ENCODE data around the gene SCUBE3.

The SCUBE3 gene

GRCh38 chr6:35282472-35282871 is 68.7 kb downstream of the SCUBE3 start:
- TF ChIP-seq EZH2 (IDR thresholded peaks at IDR 0.05; ENCODE audit: borderline replicate concordance, low read depth, low read length, severe bottlenecking) (no peak), CTCF (IDR thresholded peaks at IDR 0.05; ENCODE audit: borderline replicate concordance, extremely low read depth, low read length, poor library complexity, severe bottlenecking) (no peak)
- Histone ChIP-seq H3K79me2 (ENCODE audit: insufficient read depth, low read length) (no peaks in the 10 kb centered on the region), H2AFZ (ENCODE audit: low read depth, low read length) (no peak overlapping the region), H3K4me3 (ENCODE audit: low read depth in 1 of 2, low read length in 2 of 2) (no peak overlapping the region), H3K27me3 (ENCODE audit: insufficient read depth, low read length, poor library complexity) (no peaks in the 10 kb centered on the region), H3K9ac (ENCODE audit: low read depth, low read length) (no peak overlapping the region), H3K27ac (ENCODE audit: low read length) (no peak overlapping the region), H3K36me3 (ENCODE audit: insufficient read depth, low read length) (peaks cover 57% of the 10 kb centered on the region), H4K20me1 (ENCODE audit: insufficient read depth, low read length) (peaks cover 10% of the 10 kb centered on the region; the same call in 1 of the 2 replicates), H3K9me3 (ENCODE audit: insufficient read depth, low read length, severe bottlenecking) (no peaks in the 10 kb centered on the region), H3K4me2 (ENCODE audit: insufficient read depth, low read length) (no peak overlapping the region), H3K4me1 (ENCODE audit: insufficient read depth, low read length) (no peaks in the 10 kb centered on the region)
- ATAC-seq (ENCODE audit: insufficient read depth, low read depth), result no peak
- DNase-seq, result no peak

GRCh38 chr6:35283361-35283760 is 69.6 kb downstream of the SCUBE3 start:
- peaks cover 65% of the 10 kb centered on the region for H3K36me3 ChIP-seq (ENCODE audit: insufficient read depth, low read length)
- no peaks in the 10 kb centered on the region for H3K4me1 ChIP-seq (ENCODE audit: insufficient read depth, low read length)

GRCh38 chr6:35287671-35288396 is 74.1 kb downstream of the SCUBE3 start:
- Histone ChIP-seq H3K27ac (ENCODE audit: low read length) (no peak overlapping the region), H3K9ac (ENCODE audit: low read depth, low read length) (no peak overlapping the region)
- no peak for TF ChIP-seq EZH2 (IDR thresholded peaks at IDR 0.05; ENCODE audit: borderline replicate concordance, low read depth, low read length, severe bottlenecking)
- TF ChIP-seq CTCF (IDR thresholded peaks at IDR 0.05; ENCODE audit: borderline replicate concordance, extremely low read depth, low read length, poor library complexity, severe bottlenecking), result no peak

More at GRCh38 chr6:35283361-35283760, 69.6 kb downstream of the SCUBE3 start:
- Histone ChIP-seq H3K4me3 (ENCODE audit: low read depth in 1 of 2, low read length in 2 of 2) (no peak overlapping the region), H3K79me2 (ENCODE audit: insufficient read depth, low read length) (no peaks in the 10 kb centered on the region), H3K4me2 (ENCODE audit: insufficient read depth, low read length) (no peak overlapping the region), H2AFZ (ENCODE audit: low read depth, low read length) (no peak overlapping the region), H3K9me3 (ENCODE audit: insufficient read depth, low read length, severe bottlenecking) (no peaks in the 10 kb centered on the region), H3K27ac (ENCODE audit: low read length) (no peak overlapping the region), H3K9ac (ENCODE audit: low read depth, low read length) (no peak overlapping the region), H4K20me1 (ENCODE audit: insufficient read depth, low read length) (peaks cover 11% of the 10 kb centered on the region; the same call in 1 of the 2 replicates), H3K27me3 (ENCODE audit: insufficient read depth, low read length, poor library complexity) (no peaks in the 10 kb centered on the region)
- no peak for ATAC-seq (ENCODE audit: insufficient read depth, low read depth)
- DNase-seq, result no peak
- TF ChIP-seq CTCF (IDR thresholded peaks at IDR 0.05; ENCODE audit: borderline replicate concordance, extremely low read depth, low read length, poor library complexity, severe bottlenecking), result no peak
- TF ChIP-seq EZH2 (IDR thresholded peaks at IDR 0.05; ENCODE audit: borderline replicate concordance, low read depth, low read length, severe bottlenecking), result no peak

More at GRCh38 chr6:35287671-35288396, 74.1 kb downstream of the SCUBE3 start:
- DNase-seq, result no peak
- Histone ChIP-seq H3K79me2 (ENCODE audit: insufficient read depth, low read length) (no peaks in the 10 kb centered on the region), H3K9me3 (ENCODE audit: insufficient read depth, low read length, severe bottlenecking) (no peaks in the 10 kb centered on the region), H2AFZ (ENCODE audit: low read depth, low read length) (no peak overlapping the region), H3K27me3 (ENCODE audit: insufficient read depth, low read length, poor library complexity) (no peaks in the 10 kb centered on the region), H3K4me3 (ENCODE audit: low read depth in 1 of 2, low read length in 2 of 2) (no peak overlapping the region), H3K4me1 (ENCODE audit: insufficient read depth, low read length) (no peaks in the 10 kb centered on the region), H4K20me1 (ENCODE audit: insufficient read depth, low read length) (0 out of 2 replicates have a peak, but pooled peaks cover 9% of the 10 kb centered on the region), H3K36me3 (ENCODE audit: insufficient read depth, low read length) (peaks cover 88% of the 10 kb centered on the region), H3K4me2 (ENCODE audit: insufficient read depth, low read length) (no peak overlapping the region)
- ATAC-seq (ENCODE audit: insufficient read depth, low read depth), result no peak
